GM19455 (cell line): ENCODE results near the gene ATG5.

Experiments
- ATAC-seq: cut with Tn5 transposase; IDR thresholded peaks from one replicate; pipeline ENCODE4 v1.9.1; 2021; ENCODE audit not compliant: unreplicated experiment

Gene ATG5

GRCh38 chr6:106184629-106185028 is 140.9 kb downstream of the ATG5 start:
- no peak for ATAC-seq

GRCh38 chr6:106183430-106183829 is 142.1 kb downstream of the ATG5 start:
- ATAC-seq, result no peak

- peak; percentile 91 for ATAC-seq
Observed at GRCh38 chr6:106182455-106182854, 143.1 kb downstream of the ATG5 start.

GRCh38 chr6:106181664-106182418 is 143.7 kb downstream of the ATG5 start:
- peak; percentile 45 for ATAC-seq

- no peak for ATAC-seq
Observed at GRCh38 chr6:106180208-106180607, 145.4 kb downstream of the ATG5 start.

- no peak for ATAC-seq
Observed at GRCh38 chr6:106178900-106179299, 146.7 kb downstream of the ATG5 start.

GRCh38 chr6:106177786-106178185 is 147.8 kb downstream of the ATG5 start:
- ATAC-seq, result no peak

- ATAC-seq, result no peak
Observed at GRCh38 chr6:106173124-106173879, 152.3 kb downstream of the ATG5 start.

- no peak for ATAC-seq
Observed at GRCh38 chr6:106170030-106170791, 155.3 kb downstream of the ATG5 start.

- no peak for ATAC-seq
Observed at GRCh38 chr6:106169517-106169916, 156.0 kb downstream of the ATG5 start.

GRCh38 chr6:106168097-106168888 is 157.3 kb downstream of the ATG5 start:
- ATAC-seq, result no peak

- peak; percentile 61 for ATAC-seq
Observed at GRCh38 chr6:106167096-106167814, 158.3 kb downstream of the ATG5 start.

GRCh38 chr6:106165885-106166485 is 159.6 kb downstream of the ATG5 start:
- ATAC-seq, result no peak

GRCh38 chr6:106163966-106164877 is 161.3 kb downstream of the ATG5 start:
- ATAC-seq, result peak; percentile 46

- ATAC-seq, result no peak
Observed at GRCh38 chr6:106163446-106163965, 162.1 kb downstream of the ATG5 start.

GRCh38 chr6:106162921-106163320 is 162.6 kb downstream of the ATG5 start:
- ATAC-seq, result no peak

- no peak for ATAC-seq
Observed at GRCh38 chr6:106161893-106162292, 163.7 kb downstream of the ATG5 start.

GRCh38 chr6:106161311-106161874 is 164.2 kb downstream of the ATG5 start:
- ATAC-seq, result no peak
